Mesenteric fat pad (tissue), 1 donor: ENCODE measurements around the gene DPF3. TPM values are rescaled to one million over a fixed set of nuclear protein-coding genes. Genes with fewer than 3 reads are reported as not detected.

ENCODE experiments used
- DNase-seq: peaks from one replicate; pipeline ENCODE4 v3.0.0-alpha.2; 2020; ENCODE audit warnings: low spot score
- total RNA-seq: library from RNA; stranded (reverse); fragmentation: NEBNext Ultra II Directional; extraction: Animal tissue kit (Norgen Biotek cat#: 25700); gene quantifications from one replicate; pipeline ENCODE4 v1.2.1, GENCODE V29; 2021
- donor health status: DM: yes; HTN: yes; CAD: no.

The DPF3 gene
- total RNA-seq, 1 donor from 2014 or later: 0.64 TPM

GRCh38 chr14:72744416-72745120 lies 149.3 kb downstream of the DPF3 start:
- peak; percentile 37 for DNase-seq

- DNase-seq: no peak
Measured at GRCh38 chr14:72743626-72744025, 150.3 kb downstream of the DPF3 start.

- peak; percentile 73 for DNase-seq
Measured at GRCh38 chr14:72742838-72743195, 151.1 kb downstream of the DPF3 start.

GRCh38 chr14:72742118-72742837 lies 151.6 kb downstream of the DPF3 start:
- DNase-seq: peak; percentile 68

GRCh38 chr14:72741826-72742117 lies 152.1 kb downstream of the DPF3 start:
- peak; percentile 67 for DNase-seq

- peak; percentile 47 for DNase-seq
Measured at GRCh38 chr14:72740966-72741825, 152.7 kb downstream of the DPF3 start.

GRCh38 chr14:72740504-72740961 lies 153.4 kb downstream of the DPF3 start:
- DNase-seq: peak; percentile 68

- DNase-seq: peak; percentile 51
Measured at GRCh38 chr14:72739446-72740405, 154.2 kb downstream of the DPF3 start.

GRCh38 chr14:72738161-72738611 lies 155.7 kb downstream of the DPF3 start:
- DNase-seq: peak; percentile 28

GRCh38 chr14:72737560-72737943 lies 156.3 kb downstream of the DPF3 start:
- DNase-seq: peak; percentile 8

- DNase-seq: peak; percentile 39
Measured at GRCh38 chr14:72736786-72737559, 156.9 kb downstream of the DPF3 start.

GRCh38 chr14:72736308-72736707 lies 157.6 kb downstream of the DPF3 start:
- DNase-seq: peak; percentile 5

- DNase-seq: peak; percentile 35
Measured at GRCh38 chr14:72732022-72732780, 161.7 kb downstream of the DPF3 start.

- DNase-seq: no peak
Measured at GRCh38 chr14:72731252-72732020, 162.5 kb downstream of the DPF3 start.

GRCh38 chr14:72730468-72730867 lies 163.4 kb downstream of the DPF3 start:
- peak; percentile 8 for DNase-seq

GRCh38 chr14:72726444-72726843 lies 167.5 kb downstream of the DPF3 start:
- peak; percentile 43 for DNase-seq

GRCh38 chr14:72723858-72724530 lies 169.9 kb downstream of the DPF3 start:
- DNase-seq: no peak
